ENCODE data around the gene COX6B2. TPM values are rescaled to one million over a fixed set of nuclear protein-coding genes. Genes with fewer than 3 reads are reported as not detected.

COX6B2 gene
- total RNA-seq, 1 experiment from 2014 or later, result 5.6 TPM

DNA sequence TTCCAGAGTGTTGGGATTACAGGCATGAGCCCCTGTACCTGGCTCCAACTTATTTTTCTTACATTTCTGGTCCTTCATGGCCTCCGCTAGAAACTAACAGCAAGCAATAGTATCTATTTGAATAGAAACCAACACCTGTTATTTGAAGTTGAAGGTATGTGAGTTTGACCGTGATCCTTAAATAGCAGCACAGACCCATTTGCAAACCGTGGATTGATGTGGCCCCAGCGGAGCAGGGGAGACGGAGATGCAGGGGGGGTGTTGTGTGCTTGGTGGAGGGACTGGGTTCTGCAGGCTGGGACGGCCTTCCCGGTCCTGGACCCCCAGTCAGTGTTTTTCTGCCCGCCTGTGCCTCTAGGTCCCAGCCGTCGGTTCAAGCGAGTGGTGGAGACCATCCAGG is 46.2 kb downstream of the COX6B2 start:
- H3K9me3 ChIP-seq (ENCODE audit: control insufficient read depth, insufficient read depth, low read depth, low read length), result no peaks in the 10 kb centered on the region
- ATAC-seq, result no peak
- ChIA-PET POLR2A (no interaction called here), CTCF (interaction anchor here (0.8 kb wide), 1 partner anchor 57 kb away, joined by 6 read pairs; no protein-coding TSS in a partner anchor)
- H3K4me3 ChIP-seq (ENCODE audit: low read depth in 2 of 2, low read length in 2 of 2), result no peak overlapping the region
- in situ Hi-C loops (cut with HindIII; ENCODE audit: low pct_unique_long_range_greater_than_20kb, low sequenced_read_pairs) (no loop called here), intact Hi-C loops (cut with micrococcal nuclease; ENCODE audit: unreplicated experiment) (no loop called here)
- H3K36me3 ChIP-seq (ENCODE audit: control insufficient read depth, insufficient read depth, low read length), result no peaks in the 10 kb centered on the region
- no peaks in the 10 kb centered on the region for H3K4me1 ChIP-seq (ENCODE audit: control insufficient read depth, insufficient read depth, low read length)
- no peak for DNase-seq (ENCODE audit: low read depth, low spot score)
- H3K27me3 ChIP-seq (ENCODE audit: control insufficient read depth, insufficient read depth, low read length), result no peaks in the 10 kb centered on the region
- TF ChIP-seq SIN3A (IDR thresholded peaks at IDR 0.05; ENCODE audit: borderline replicate concordance, insufficient read depth, low read depth, low read length), result no peak
- TF ChIP-seq POLR2AphosphoS5 (IDR thresholded peaks at IDR 0.05; ENCODE audit: low read depth, low read length), result no peak
- TF ChIP-seq, protein P1, sequence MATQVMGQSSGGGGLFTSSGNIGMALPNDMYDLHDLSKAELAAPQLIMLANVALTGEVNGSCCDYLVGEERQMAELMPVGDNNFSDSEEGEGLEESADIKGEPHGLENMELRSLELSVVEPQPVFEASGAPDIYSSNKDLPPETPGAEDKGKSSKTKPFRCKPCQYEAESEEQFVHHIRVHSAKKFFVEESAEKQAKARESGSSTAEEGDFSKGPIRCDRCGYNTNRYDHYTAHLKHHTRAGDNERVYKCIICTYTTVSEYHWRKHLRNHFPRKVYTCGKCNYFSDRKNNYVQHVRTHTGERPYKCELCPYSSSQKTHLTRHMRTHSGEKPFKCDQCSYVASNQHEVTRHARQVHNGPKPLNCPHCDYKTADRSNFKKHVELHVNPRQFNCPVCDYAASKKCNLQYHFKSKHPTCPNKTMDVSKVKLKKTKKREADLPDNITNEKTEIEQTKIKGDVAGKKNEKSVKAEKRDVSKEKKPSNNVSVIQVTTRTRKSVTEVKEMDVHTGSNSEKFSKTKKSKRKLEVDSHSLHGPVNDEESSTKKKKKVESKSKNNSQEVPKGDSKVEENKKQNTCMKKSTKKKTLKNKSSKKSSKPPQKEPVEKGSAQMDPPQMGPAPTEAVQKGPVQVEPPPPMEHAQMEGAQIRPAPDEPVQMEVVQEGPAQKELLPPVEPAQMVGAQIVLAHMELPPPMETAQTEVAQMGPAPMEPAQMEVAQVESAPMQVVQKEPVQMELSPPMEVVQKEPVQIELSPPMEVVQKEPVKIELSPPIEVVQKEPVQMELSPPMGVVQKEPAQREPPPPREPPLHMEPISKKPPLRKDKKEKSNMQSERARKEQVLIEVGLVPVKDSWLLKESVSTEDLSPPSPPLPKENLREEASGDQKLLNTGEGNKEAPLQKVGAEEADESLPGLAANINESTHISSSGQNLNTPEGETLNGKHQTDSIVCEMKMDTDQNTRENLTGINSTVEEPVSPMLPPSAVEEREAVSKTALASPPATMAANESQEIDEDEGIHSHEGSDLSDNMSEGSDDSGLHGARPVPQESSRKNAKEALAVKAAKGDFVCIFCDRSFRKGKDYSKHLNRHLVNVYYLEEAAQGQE (IDR thresholded peaks at IDR 0.05; ENCODE audit: insufficient read depth in 1 of 2, low read depth in 2 of 2, low read length in 1 of 2), result no peak
- TF ChIP-seq, protein P2, sequence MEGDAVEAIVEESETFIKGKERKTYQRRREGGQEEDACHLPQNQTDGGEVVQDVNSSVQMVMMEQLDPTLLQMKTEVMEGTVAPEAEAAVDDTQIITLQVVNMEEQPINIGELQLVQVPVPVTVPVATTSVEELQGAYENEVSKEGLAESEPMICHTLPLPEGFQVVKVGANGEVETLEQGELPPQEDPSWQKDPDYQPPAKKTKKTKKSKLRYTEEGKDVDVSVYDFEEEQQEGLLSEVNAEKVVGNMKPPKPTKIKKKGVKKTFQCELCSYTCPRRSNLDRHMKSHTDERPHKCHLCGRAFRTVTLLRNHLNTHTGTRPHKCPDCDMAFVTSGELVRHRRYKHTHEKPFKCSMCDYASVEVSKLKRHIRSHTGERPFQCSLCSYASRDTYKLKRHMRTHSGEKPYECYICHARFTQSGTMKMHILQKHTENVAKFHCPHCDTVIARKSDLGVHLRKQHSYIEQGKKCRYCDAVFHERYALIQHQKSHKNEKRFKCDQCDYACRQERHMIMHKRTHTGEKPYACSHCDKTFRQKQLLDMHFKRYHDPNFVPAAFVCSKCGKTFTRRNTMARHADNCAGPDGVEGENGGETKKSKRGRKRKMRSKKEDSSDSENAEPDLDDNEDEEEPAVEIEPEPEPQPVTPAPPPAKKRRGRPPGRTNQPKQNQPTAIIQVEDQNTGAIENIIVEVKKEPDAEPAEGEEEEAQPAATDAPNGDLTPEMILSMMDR (IDR thresholded peaks at IDR 0.05), result no peak
- TF ChIP-seq TCF7L2 (IDR thresholded peaks at IDR 0.05; ENCODE audit: low read depth, low read length), result no peak
- no peak overlapping the region for H3K27ac ChIP-seq (ENCODE audit: low read length)
- no TSS peak for BruUV-seq (replicated peaks)

DNA sequence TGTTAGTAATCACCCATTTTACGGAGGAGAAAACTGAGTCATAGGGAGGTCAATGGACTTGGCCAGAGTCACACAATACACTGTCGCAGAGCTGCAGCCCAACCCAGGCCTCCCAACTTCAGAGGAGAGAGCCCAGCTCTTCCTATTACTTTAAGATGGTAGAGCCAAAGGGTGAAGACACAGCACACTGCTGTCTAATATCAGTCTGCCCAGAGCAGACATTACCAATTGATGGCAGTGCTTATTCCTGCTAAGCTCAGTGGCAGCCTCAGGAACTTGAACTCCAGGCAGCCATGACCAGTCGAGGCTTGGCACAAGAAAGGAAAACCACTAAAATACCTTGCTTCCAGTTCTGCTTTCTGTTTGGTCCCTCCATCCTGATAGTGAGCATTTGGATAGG is 47.8 kb downstream of the COX6B2 start:
- BruUV-seq (replicated peaks), result no TSS peak
- TF ChIP-seq, protein P2 (IDR thresholded peaks at IDR 0.05), result no peak
- TF ChIP-seq, protein P1 (IDR thresholded peaks at IDR 0.05; ENCODE audit: insufficient read depth in 1 of 2, low read depth in 2 of 2, low read length in 1 of 2), result no peak
- TF ChIP-seq POLR2AphosphoS5 (IDR thresholded peaks at IDR 0.05; ENCODE audit: low read depth, low read length) (no peak), SIN3A (IDR thresholded peaks at IDR 0.05; ENCODE audit: borderline replicate concordance, insufficient read depth, low read depth, low read length) (no peak), TCF7L2 (IDR thresholded peaks at IDR 0.05; ENCODE audit: low read depth, low read length) (no peak)
- Histone ChIP-seq H3K4me1 (ENCODE audit: control insufficient read depth, insufficient read depth, low read length) (no peaks in the 10 kb centered on the region; the same call in 1 of the 2 replicates), H3K27me3 (ENCODE audit: control insufficient read depth, insufficient read depth, low read length) (no peaks in the 10 kb centered on the region), H3K36me3 (ENCODE audit: control insufficient read depth, insufficient read depth, low read length) (no peaks in the 10 kb centered on the region), H3K4me3 (ENCODE audit: low read depth in 2 of 2, low read length in 2 of 2) (no peak overlapping the region), H3K9me3 (ENCODE audit: control insufficient read depth, insufficient read depth, low read depth, low read length) (no peaks in the 10 kb centered on the region), H3K27ac (ENCODE audit: low read length) (no peak overlapping the region)
- ChIA-PET CTCF (interaction anchor here (0.8 kb wide), 1 partner anchor 33 kb away, joined by 3 read pairs; the partner anchor contains the start of gene KMT5C), POLR2A (interaction anchor here (0.6 kb wide), 1 partner anchor 28 kb away, joined by 8 read pairs; no protein-coding TSS in a partner anchor)
- DNase-seq (ENCODE audit: low read depth, low spot score) (no peak), ATAC-seq (no peak)
- in situ Hi-C loops (cut with HindIII; ENCODE audit: low pct_unique_long_range_greater_than_20kb, low sequenced_read_pairs) (no loop called here), intact Hi-C loops (cut with micrococcal nuclease; ENCODE audit: unreplicated experiment) (no loop called here)

All from Panc1 (cell line).